H9 (cell line): ENCODE measurements around the gene SNX25. TPM values are rescaled to one million over a fixed set of nuclear protein-coding genes. Genes with fewer than 3 reads are reported as not detected.
A peak's percentile ranks its signal among the peaks of the same experiment; 100 is the strongest.
"Not testable (repeated sequence)": the region's sequence is repeated elsewhere in the genome, so short reads cannot be mapped to it uniquely, and the experiment has no call there.

Source experiments
- DNase-seq: peaks from one replicate; pipeline ENCODE4 v3.0.0-alpha.2; 2017
- H2AFZ ChIP-seq: one replicate; pipeline ENCODE4 v1.6.1; 2013; ENCODE audit warnings: mild to moderate bottlenecking, low read length, control low read depth, moderate library complexity
- H2AK5ac ChIP-seq: 2 replicates; pipeline ENCODE4 v1.6.1; 2013; ENCODE audit warnings: low read length, control low read depth, mixed read lengths; ENCODE audit not compliant: insufficient read length
- H2BK120ac ChIP-seq: one replicate; pipeline ENCODE4 v1.6.1; 2013; ENCODE audit warnings: low read depth, mild to moderate bottlenecking, low read length, control low read depth, inconsistent platforms; ENCODE audit not compliant: poor library complexity, severe bottlenecking
- H2BK12ac ChIP-seq: 2 replicates; pipeline ENCODE4 v1.6.1; 2013; ENCODE audit warnings: low read length, control low read depth, mixed read lengths, low read depth; ENCODE audit not compliant: insufficient read length
- H2BK15ac ChIP-seq: 2 replicates; pipeline ENCODE4 v1.6.1; 2013; ENCODE audit warnings: low read depth, low read length, control low read depth
- H2BK20ac ChIP-seq: one replicate; pipeline ENCODE4 v1.6.1; 2013; ENCODE audit warnings: low read depth, mild to moderate bottlenecking, low read length, control low read depth, inconsistent platforms; ENCODE audit not compliant: poor library complexity, severe bottlenecking
- H2BK5ac ChIP-seq: 2 replicates; pipeline ENCODE4 v1.6.1; 2013; ENCODE audit warnings: low read length, control low read depth, mixed read lengths; ENCODE audit not compliant: insufficient read length
- H3K14ac ChIP-seq: 2 replicates; pipeline ENCODE4 v1.6.1; 2013; ENCODE audit warnings: low read length, control low read depth; ENCODE audit not compliant: insufficient read depth
- H3K18ac ChIP-seq: 2 replicates; pipeline ENCODE4 v1.6.1; 2013; ENCODE audit warnings: low read depth, mild to moderate bottlenecking, mixed read lengths, low read length, control low read depth; ENCODE audit not compliant: insufficient read length
- H3K23ac ChIP-seq: 2 replicates; pipeline ENCODE4 v1.6.1; 2013; ENCODE audit warnings: low read length, control low read depth, mixed read lengths, low read depth; ENCODE audit not compliant: insufficient read length
- H3K23me2 ChIP-seq: 2 replicates; pipeline ENCODE4 v1.6.1; 2013; ENCODE audit warnings: low read depth, mild to moderate bottlenecking, mixed read lengths, low read length, control low read depth; ENCODE audit not compliant: insufficient read length, poor library complexity, severe bottlenecking
- H3K27ac ChIP-seq: 2 replicates; pipeline ENCODE4 v1.5.1; 2013; ENCODE audit warnings: low read length, control low read depth, mixed read lengths, low read depth; ENCODE audit not compliant: insufficient read length
- H3K27me3 ChIP-seq: 2 replicates; pipeline ENCODE4 v1.6.1; 2013; ENCODE audit warnings: low read length, control low read depth, inconsistent platforms; ENCODE audit not compliant: insufficient read depth
- H3K4ac ChIP-seq: 2 replicates; pipeline ENCODE4 v1.6.1; 2013; ENCODE audit warnings: low read depth, mild to moderate bottlenecking, control low read depth, inconsistent platforms, low read length, moderate library complexity
- H3K4me1 ChIP-seq: 2 replicates; pipeline ENCODE4 v1.6.1; 2013; ENCODE audit warnings: low read length, control low read depth, inconsistent platforms; ENCODE audit not compliant: insufficient read depth
- H3K4me2 ChIP-seq: 2 replicates; pipeline ENCODE4 v1.6.1; 2013; ENCODE audit warnings: low read length, control low read depth, mixed read lengths; ENCODE audit not compliant: insufficient read length, insufficient read depth
- H3K56ac ChIP-seq: 2 replicates; pipeline ENCODE4 v1.6.1; 2013; ENCODE audit warnings: low read depth, mild to moderate bottlenecking, mixed read lengths, low read length, control low read depth; ENCODE audit not compliant: insufficient read length
- H3K79me1 ChIP-seq: 2 replicates; pipeline ENCODE4 v1.6.1; 2013; ENCODE audit warnings: low read depth, mild to moderate bottlenecking, moderate library complexity, low read length, control low read depth, inconsistent platforms; ENCODE audit not compliant: insufficient read depth, poor library complexity, severe bottlenecking
- H3K79me2 ChIP-seq: 2 replicates; pipeline ENCODE4 v1.6.1; 2013; ENCODE audit warnings: low read length, control low read depth, inconsistent platforms; ENCODE audit not compliant: insufficient read depth
- H3K9ac ChIP-seq: 2 replicates; pipeline ENCODE4 v1.6.1; 2013; ENCODE audit warnings: low read length, control low read depth, mixed read lengths; ENCODE audit not compliant: insufficient read length; ENCODE audit errors: extremely low read depth
- H3K9me3 ChIP-seq: one replicate; pipeline ENCODE4 v1.6.1; 2013; ENCODE audit warnings: low read depth, low read length, inconsistent platforms; ENCODE audit not compliant: control insufficient read depth
- H3T11ph ChIP-seq: one replicate; pipeline ENCODE4 v1.6.1; 2013; ENCODE audit warnings: mild to moderate bottlenecking, low read length, control low read depth, inconsistent platforms
- H4K20me1 ChIP-seq: one replicate; pipeline ENCODE4 v1.6.1; 2013; ENCODE audit not compliant: control insufficient read depth, insufficient read length, insufficient read depth
- H4K5ac ChIP-seq: 2 replicates; pipeline ENCODE4 v1.6.1; 2013; ENCODE audit warnings: low read depth, mild to moderate bottlenecking, mixed read lengths, low read length, control low read depth; ENCODE audit not compliant: insufficient read length
- H4K8ac ChIP-seq: replicated peaks from 2 replicates; pipeline ENCODE4 v1.6.1; 2013; ENCODE audit warnings: low read length, control low read depth, mixed read lengths, low read depth; ENCODE audit not compliant: insufficient read length
- H4K91ac ChIP-seq: 2 replicates; pipeline ENCODE4 v1.6.1; 2013; ENCODE audit warnings: low read depth, mild to moderate bottlenecking, moderate library complexity, mixed read lengths, low read length, control low read depth; ENCODE audit not compliant: insufficient read length
- H3K27ac Mint-ChIP-seq, 3 experiments: 2 replicates in 2 of 3; 3 replicates in 1 of 3; pipeline ENCODE4 v1.8.0; 2020 to 2021; ENCODE audit warnings: mixed read lengths in 3 of 3, mild to moderate bottlenecking in 1 of 3, moderate library complexity in 1 of 3
- H3K27me3 Mint-ChIP-seq: 2 replicates; pipeline ENCODE4 v1.8.0; 2021; ENCODE audit warnings: low read depth, mild to moderate bottlenecking, moderate library complexity, mixed read lengths
- H3K36me3 Mint-ChIP-seq, 3 experiments: 2 replicates in 2 of 3; 3 replicates in 1 of 3; pipeline ENCODE4 v1.8.0; 2020 to 2021; ENCODE audit warnings: low read depth in 3 of 3, mixed read lengths in 3 of 3; ENCODE audit not compliant: insufficient read depth in 1 of 3
- H3K4me1 Mint-ChIP-seq, 2 experiments: 2 replicates each; pipeline ENCODE4 v1.8.0; 2020; ENCODE audit warnings: mixed read lengths in 2 of 2
- H3K4me3 Mint-ChIP-seq, 2 experiments: 2 replicates in 1 of 2; 3 replicates in 1 of 2; pipeline ENCODE4 v1.8.0; 2020 to 2021; ENCODE audit warnings: mild to moderate bottlenecking in 2 of 2, mixed read lengths in 2 of 2, moderate library complexity in 1 of 2
- H3K9me3 Mint-ChIP-seq, 2 experiments: 2 replicates in 1 of 2; 3 replicates in 1 of 2; pipeline ENCODE4 v1.8.0; 2020; ENCODE audit warnings: mild to moderate bottlenecking in 2 of 2, mixed read lengths in 2 of 2, moderate library complexity in 1 of 2
- WGBS: extraction: QIAGEN DNeasy Blood & Tissue Kit; methylation state at CpG from one replicate; pipeline ENCODE4 v1.1.7; 2013; ENCODE audit warnings: missing lambda C conversion rate, low lambda C conversion rate, mixed read lengths; ENCODE audit not compliant: insufficient read length; ENCODE audit errors: extremely low coverage; 5-methylcytosine and 5-hydroxymethylcytosine counted together
- total RNA-seq: library from RNA; stranded (reverse); gene quantifications from 2 replicates; pipeline ENCODE4 v1.2.1, GENCODE V29; 2021
- TF ChIP-seq, protein P1 (sequence below): fragments of 200-600 bp; sonication (generic); conservative IDR thresholded peaks from 3 replicates; pipeline ENCODE4 v1.8.0; 2021; ENCODE audit warnings: antibody characterized with exemption, mild to moderate bottlenecking

Gene SNX25
- total RNA-seq, 1 experiment from 2014 or later = 28.2 TPM

DNA sequence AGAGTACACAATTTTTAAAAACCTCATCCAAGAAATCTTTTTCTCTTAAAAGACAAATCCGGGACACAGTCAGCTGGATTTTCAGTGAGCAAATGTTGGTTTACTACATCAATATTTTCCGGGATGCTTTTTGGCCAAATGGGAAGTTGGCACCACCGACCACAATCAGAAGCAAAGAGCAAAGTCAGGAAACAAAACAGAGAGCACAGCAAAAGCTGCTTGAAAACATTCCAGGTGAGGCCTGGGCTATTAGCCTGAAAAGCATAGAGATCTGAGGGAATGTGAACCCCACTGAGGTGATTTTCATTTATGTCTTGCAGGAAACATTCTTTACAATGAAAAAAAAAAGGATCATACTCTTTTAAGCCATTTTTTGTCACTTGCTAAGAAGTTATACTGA lies 152.5 kb downstream of the SNX25 start:
- WGBS = no CpG with 5 or more reads among the region's 3 CpGs
- Mint-ChIP-seq H3K27ac (peak overlapping the region in 2 of 3 experiments; percentile 54 to 64; a peak in 3 of 7 replicates), H3K4me1 (peaks cover 3 to 4% of the 10 kb centered on the region in 2 experiments; a peak in 3 of 4 replicates), H3K9me3 (no peaks in the 10 kb centered on the region), H3K27me3 (no peaks in the 10 kb centered on the region), H3K36me3 (peaks cover 2 to 38% (median 15%) of the 10 kb centered on the region in 3 experiments; a peak in 5 of 7 replicates), H3K4me3 (no peak overlapping the region)
- H2BK5ac ChIP-seq = no peak overlapping the region
- no peak overlapping the region for H3K18ac ChIP-seq
- H3K4me1 ChIP-seq = no peaks in the 10 kb centered on the region
- no peaks in the 10 kb centered on the region for H3K27me3 ChIP-seq
- DNase-seq = no peak
- no peak overlapping the region for H2AK5ac ChIP-seq
- no peaks in the 10 kb centered on the region for H3K79me2 ChIP-seq
- H3K9ac ChIP-seq = no peak overlapping the region
- H2AFZ ChIP-seq = no peak overlapping the region
- H3K23ac ChIP-seq = no peak overlapping the region
- H4K5ac ChIP-seq = no peak overlapping the region
- H3K27ac ChIP-seq = no peak overlapping the region
- H4K8ac ChIP-seq = no peak overlapping the region
- TF ChIP-seq, protein P1, sequence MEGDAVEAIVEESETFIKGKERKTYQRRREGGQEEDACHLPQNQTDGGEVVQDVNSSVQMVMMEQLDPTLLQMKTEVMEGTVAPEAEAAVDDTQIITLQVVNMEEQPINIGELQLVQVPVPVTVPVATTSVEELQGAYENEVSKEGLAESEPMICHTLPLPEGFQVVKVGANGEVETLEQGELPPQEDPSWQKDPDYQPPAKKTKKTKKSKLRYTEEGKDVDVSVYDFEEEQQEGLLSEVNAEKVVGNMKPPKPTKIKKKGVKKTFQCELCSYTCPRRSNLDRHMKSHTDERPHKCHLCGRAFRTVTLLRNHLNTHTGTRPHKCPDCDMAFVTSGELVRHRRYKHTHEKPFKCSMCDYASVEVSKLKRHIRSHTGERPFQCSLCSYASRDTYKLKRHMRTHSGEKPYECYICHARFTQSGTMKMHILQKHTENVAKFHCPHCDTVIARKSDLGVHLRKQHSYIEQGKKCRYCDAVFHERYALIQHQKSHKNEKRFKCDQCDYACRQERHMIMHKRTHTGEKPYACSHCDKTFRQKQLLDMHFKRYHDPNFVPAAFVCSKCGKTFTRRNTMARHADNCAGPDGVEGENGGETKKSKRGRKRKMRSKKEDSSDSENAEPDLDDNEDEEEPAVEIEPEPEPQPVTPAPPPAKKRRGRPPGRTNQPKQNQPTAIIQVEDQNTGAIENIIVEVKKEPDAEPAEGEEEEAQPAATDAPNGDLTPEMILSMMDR = no peak
- H4K20me1 ChIP-seq = no peaks in the 10 kb centered on the region
- H2BK120ac ChIP-seq = no peak overlapping the region
- no peak overlapping the region for H4K91ac ChIP-seq
- no peak overlapping the region for H3K56ac ChIP-seq
- no peaks in the 10 kb centered on the region for H3K23me2 ChIP-seq
- H2BK20ac ChIP-seq = no peak overlapping the region
- H2BK12ac ChIP-seq = no peak overlapping the region
- H3K4me2 ChIP-seq = no peak overlapping the region
- H3K4ac ChIP-seq = no peak overlapping the region
- no peak overlapping the region for H3K14ac ChIP-seq
- no peaks in the 10 kb centered on the region for H3K79me1 ChIP-seq
- no peak overlapping the region for H3T11ph ChIP-seq
- H2BK15ac ChIP-seq = no peak overlapping the region
- no peaks in the 10 kb centered on the region for H3K9me3 ChIP-seq

DNA sequence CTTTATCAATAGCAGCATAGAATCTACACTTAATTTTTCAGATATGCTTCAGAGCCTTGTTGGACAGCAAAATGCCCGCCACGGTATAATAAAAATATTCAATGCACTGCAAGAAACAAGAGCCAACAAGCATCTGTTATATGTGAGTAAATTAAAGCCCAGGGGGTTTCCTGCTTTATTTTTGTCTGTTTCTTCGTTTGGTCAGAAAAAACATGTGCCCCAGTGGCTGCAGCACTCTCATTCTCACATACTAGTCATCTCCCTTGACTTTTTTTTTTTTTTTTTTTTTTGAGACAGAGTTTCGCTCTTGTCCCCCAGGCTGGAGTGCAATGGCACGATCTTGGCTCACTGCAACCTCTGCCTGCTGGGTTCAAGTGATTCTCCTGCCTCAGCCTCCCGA lies 153.2 kb downstream of the SNX25 start:
- H2BK120ac ChIP-seq, DNase-seq, H3K56ac ChIP-seq, H2BK5ac ChIP-seq, H2BK12ac ChIP-seq, H2BK20ac ChIP-seq, H3K9me3 Mint-ChIP-seq, H4K20me1 ChIP-seq, H3K27me3 Mint-ChIP-seq, H2AFZ ChIP-seq, H3K4me1 Mint-ChIP-seq, H3K27ac Mint-ChIP-seq, H3K27ac ChIP-seq, H4K8ac ChIP-seq, H2BK15ac ChIP-seq, H3K4me3 Mint-ChIP-seq, H3K4ac ChIP-seq, H3T11ph ChIP-seq, H3K9me3 ChIP-seq, H4K5ac ChIP-seq, H4K91ac ChIP-seq, H3K27me3 ChIP-seq, H3K4me2 ChIP-seq, H3K4me1 ChIP-seq, H3K79me1 ChIP-seq, H3K18ac ChIP-seq, H3K79me2 ChIP-seq, H3K9ac ChIP-seq, H3K23ac ChIP-seq, H3K23me2 ChIP-seq, H2AK5ac ChIP-seq, H3K14ac ChIP-seq: not testable (repeated sequence)
- H3K36me3 Mint-ChIP-seq = peaks cover 2 to 36% (median 14%) of the 10 kb centered on the region in 3 experiments; a peak in 5 of 7 replicates
- WGBS = no CpG with 5 or more reads among the region's 6 CpGs
